GM21390 (cell line): ENCODE data around the gene DBNL.

Experiments
- ATAC-seq: cut with Tn5 transposase; IDR thresholded peaks from one replicate; pipeline ENCODE4 v1.9.1; 2021; ENCODE audit not compliant: unreplicated experiment

The DBNL gene

DNA sequence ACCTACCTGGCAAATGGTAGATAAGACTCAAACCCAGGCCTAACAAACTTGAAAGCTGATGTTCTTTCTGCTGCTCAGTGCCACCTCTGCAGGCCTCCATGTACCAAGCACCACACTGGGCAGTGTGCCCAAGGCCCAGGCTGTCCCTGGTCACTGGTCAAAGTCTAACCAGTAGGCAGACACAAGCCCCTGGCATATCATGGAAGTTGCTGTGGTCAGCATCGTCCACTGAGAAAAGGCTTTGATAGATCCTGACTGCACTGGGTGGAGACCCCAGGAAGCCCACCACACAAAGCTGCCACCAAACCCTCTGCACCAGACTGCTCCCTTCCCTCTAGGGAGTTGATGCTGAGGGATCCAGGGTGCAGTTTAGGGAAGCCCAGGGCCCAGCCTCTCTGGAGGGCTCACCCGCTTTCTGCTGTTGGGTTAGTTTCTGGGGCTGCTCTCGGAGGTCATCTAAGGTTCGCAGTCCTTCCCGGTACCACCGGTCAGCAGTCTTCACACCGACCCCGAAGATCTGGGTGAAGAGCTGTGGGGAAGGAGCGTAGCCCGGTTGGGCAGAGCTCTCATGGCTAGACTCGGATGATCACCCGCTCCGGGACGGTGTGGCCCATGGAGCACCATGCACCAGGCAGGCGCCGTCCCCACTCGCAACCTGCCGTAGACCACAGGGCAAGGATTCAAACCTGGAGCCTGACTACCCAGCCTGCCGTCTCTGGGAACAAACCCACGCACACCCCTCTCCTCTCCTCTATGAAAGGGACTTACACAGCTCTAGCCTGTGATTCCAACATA is 31.8 kb downstream of the DBNL start:
- no peak for ATAC-seq

DNA sequence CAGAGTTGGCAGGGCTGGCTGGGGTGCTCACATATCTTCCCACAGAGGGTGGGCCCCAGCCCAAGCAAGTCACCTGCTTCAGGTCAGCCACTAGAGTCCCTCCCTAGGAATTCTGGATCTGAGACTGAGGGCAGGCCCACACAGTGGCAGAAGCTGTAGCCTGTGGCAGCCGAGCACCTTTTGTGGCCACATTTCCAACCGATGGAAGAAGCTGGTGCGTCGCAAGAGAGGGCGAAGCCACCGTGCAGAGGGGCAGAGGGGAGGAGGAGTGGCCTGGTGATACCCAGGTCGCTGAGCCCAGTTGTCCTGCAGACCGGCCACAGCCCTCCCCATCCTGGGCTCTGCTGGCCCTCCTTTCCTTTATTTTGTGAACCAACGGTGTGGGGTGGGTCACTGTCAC is 32.6 kb downstream of the DBNL start:
- ATAC-seq, result no peak

DNA sequence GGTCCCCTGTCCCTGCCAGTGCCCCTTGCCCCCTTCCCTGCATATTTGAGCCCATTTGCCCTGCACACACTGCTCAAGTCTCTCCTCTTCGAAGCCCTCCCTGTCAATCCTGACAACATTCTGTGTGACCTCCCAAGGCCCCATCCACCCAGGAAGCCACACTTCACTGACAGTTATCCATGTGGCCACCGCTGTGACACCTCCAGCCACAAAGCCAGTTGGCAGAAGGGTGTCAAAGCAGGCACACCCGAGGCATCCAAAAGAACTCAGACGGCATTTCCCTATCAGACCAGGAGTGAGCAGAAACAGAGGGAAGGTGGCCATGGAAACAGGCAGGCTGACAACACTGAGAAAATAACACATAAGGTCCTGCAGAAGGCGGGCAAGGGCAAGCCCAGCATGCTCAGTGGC is 33.2 kb downstream of the DBNL start:
- no peak for ATAC-seq

- ATAC-seq, result no peak
These were observed 34.0 kb downstream of the DBNL start for GRCh38 chr7:44078521-44078920.

GRCh38 chr7:44079331-44080021 is 35.0 kb downstream of the DBNL start:
- no peak for ATAC-seq

GRCh38 chr7:44080118-44080517 is 35.6 kb downstream of the DBNL start:
- no peak for ATAC-seq

DNA sequence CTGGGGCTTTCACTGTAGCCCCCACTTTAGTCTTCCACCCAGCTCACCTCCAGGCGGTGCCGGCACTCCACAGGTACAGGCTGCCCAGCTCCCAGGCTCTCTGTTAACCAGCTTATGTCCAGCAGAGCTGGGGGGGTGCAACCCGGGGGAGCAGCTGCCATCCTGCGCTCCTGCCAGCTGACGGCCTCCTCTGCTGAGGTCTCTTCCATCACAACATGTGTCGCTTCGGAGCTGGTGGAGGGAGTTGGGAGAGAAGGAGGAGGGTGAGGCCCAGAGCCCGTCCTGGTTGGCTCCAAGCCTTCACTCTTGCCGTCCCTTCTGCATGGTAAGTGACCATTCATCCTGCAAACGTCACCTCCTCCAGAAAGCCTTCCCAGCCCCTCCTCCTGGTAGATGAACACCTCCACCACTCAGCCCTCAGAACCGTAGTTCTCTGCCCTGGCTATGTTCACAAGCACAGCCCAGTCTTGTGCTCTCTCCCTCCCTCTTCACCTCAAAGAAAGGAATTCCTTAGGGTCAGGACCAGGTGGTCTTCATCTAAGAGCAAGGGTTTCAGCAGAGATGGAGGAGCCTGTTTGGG is 36.3 kb downstream of the DBNL start:
- ATAC-seq, result no peak

GRCh38 chr7:44081266-44081748 is 36.8 kb downstream of the DBNL start:
- no peak for ATAC-seq

GRCh38 chr7:44082541-44083207 is 38.2 kb downstream of the DBNL start:
- peak; percentile 88 for ATAC-seq

DNA sequence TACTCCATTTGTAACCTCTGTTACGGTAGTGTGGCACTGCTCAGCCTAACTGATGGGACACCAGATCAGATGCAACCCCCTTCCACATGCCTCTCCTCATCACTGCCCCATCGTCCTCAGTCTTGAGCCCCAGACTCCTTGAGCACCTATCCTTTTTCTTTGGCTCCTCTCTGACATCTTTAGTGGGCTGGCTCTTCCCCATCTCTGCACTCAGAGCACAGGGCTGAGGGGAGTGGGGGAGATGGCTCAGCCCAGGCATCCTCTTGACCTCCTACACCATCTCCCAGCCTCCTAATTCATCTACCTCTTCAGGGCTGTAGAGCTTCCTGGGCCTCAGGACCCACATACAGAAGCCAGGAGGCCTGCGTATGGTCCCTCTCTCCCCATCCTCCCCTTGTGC is 39.3 kb downstream of the DBNL start:
- ATAC-seq, result no peak

- ATAC-seq, result no peak
These were observed 40.2 kb downstream of the DBNL start for GRCh38 chr7:44084701-44085100.

GRCh38 chr7:44085546-44085945 is 41.0 kb downstream of the DBNL start:
- ATAC-seq, result no peak

GRCh38 chr7:44086627-44087026 is 42.1 kb downstream of the DBNL start:
- no peak for ATAC-seq

- no peak for ATAC-seq
These were observed 43.7 kb downstream of the DBNL start for GRCh38 chr7:44087911-44088838.

DNA sequence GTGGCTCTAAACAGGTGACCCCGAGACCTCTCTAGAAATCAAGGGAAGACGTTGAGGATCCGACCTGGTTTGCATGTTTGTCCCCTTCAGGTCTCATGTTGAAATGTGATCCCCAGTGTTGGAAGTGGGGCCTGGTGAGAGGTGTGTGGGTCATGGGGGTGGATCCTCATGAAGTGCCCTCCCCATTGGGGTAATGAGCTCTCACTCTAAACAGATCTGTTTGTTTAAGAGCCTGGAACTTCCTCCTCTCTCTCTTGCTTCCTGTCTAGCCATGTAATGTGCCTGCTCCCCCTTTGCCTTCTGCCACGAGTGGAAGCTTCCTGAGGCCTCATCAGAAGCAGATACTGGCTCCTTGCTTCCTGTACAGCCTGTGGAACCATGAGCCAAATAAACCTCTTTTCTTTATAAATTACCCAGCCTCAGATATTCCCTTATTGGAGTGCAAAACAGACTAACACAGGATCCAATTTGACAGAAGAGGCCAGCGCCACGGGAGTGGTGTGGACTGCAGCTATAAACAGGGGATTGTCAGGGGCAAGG is 48.7 kb downstream of the DBNL start:
- no peak for ATAC-seq

GRCh38 chr7:44094365-44094764 is 49.9 kb downstream of the DBNL start:
- ATAC-seq, result no peak

DNA sequence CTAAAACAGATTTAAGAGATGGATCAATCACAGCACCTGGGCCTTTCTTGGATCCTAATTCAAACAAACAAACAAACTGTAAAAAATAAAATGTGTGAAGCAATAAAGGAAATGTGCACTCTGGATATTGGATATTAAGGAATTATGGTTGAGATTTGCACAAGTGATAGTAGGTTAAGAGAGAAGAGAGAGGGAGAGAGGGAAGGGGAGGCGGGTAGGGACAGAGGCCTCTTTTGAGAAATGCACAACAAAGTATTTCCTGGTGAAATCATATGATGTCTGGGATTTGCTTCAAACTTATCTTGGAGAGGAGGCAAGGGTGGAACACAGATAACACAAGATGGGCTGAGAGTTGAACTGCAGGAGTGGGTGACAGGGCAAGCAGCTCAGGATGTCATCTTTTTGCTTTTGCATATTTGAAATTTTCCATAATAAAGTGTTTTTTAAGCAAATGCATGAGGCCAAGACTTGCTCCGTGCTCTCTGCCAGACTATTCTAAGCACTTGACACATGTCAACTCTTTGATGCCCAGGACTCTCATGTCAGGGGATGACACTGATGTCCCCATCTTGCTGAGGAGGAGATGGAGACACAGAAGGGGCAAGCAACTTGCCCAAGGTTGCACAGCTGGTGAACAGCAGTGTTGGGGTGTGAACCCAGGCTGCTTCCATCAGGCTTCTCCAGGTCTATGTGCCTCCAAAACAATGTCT is 50.5 kb downstream of the DBNL start:
- ATAC-seq, result no peak

- ATAC-seq, result no peak
These were observed 51.3 kb downstream of the DBNL start for GRCh38 chr7:44095781-44096180.

GRCh38 chr7:44096326-44096881 is 51.9 kb downstream of the DBNL start:
- ATAC-seq, result no peak
